DMS53 (cell line): ENCODE data around the gene ZNF689.
"Not testable (repeated sequence)": the region's sequence is repeated elsewhere in the genome, so short reads cannot be mapped to it uniquely, and the experiment has no call there.

Source experiments
- DNase-seq: peaks from one replicate; lab custom pipeline; 2025; lab: John Stamatoyannopoulos, UW

Gene ZNF689

DNA sequence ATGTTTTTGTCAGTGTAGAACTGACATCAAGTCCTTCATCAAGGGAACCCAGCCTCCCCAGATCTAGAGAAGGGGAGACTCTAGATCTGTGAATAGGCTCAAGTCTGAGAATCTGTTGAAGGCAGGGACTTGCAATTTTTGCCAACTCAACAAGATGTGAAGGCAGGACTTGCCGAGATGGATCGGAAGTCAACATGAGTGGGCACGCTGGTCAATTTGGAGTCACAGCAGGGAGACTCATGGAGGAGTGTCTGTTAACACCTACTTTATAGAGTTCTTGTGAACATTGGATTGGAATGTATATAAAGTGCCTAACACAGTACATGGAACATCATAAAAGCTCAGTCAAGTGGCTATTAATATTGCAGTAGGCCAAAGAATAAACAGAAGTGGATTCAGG lies 10.0 kb downstream of the ZNF689 start:
- DNase-seq: peak; percentile 33

DNA sequence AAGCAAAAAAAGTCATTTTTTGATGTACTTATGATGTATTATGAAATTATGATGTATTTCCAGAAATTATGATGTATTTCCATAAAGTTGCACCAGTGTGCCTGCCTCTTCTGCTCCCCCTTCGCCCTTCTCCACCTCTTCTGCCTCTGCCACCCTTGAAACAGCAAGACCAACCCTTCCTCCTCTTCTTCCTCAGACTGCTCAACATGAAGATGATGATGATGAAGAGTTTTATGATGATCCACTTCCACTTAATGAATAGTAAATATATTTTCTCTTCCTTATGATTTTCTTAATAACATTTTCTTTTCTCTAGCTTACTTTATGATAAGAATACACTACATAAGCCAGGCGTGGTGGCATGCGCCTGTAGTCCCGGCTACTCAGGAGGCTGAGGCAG lies 17.3 kb downstream of the ZNF689 start:
- no peak for DNase-seq

DNA sequence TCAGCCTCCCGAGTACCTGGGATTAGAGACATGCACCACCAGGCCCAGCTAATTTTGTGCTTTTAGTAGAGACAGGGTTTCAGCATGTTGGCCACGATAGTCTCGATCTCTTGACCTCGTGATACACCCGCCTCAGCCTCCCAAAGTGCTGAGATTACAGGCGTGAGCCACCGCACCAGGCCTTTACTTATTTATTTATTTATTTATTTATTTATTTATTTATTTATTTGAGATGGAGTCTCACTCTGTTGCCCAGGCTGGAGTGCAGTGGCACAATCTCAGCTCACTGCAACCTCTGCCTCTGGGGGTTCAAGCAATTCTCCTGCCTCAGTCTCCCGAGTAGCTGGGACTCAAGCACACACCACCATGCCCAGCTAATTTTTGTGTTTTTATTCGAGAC lies 19.3 kb downstream of the ZNF689 start:
- DNase-seq: not testable (repeated sequence)

GRCh38 chr16:30589582-30589981 lies 20.6 kb downstream of the ZNF689 start:
- DNase-seq: not testable (repeated sequence)

DNA sequence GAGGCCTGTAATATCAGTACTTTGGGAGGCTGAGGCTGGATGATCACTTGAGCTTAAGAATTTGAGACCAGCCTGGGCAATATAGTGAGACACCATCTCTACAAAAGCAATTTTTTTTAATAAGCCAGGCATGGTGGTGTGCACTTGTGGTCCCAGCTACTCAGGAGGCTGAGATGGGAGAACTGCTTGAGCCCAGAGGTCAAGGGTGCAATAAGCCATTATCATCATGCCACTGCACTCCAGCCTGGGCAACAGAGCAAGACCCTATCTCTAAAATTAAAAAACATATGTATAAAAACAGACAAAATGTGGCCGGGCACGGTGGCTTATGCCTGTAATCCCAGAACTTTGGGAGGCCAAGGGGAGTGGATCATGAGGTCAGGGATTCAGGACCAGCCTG lies 21.5 kb downstream of the ZNF689 start:
- DNase-seq: no peak

- peak; percentile 98 for DNase-seq
Observed at GRCh38 chr16:30585400-30586191, 24.6 kb downstream of the ZNF689 start, which contains the start of gene ZNF785. TSS of gene ZNF785 (minus strand) at chr16:30585697. CDS start at chr16:30585611, 86 bp downstream.

DNA sequence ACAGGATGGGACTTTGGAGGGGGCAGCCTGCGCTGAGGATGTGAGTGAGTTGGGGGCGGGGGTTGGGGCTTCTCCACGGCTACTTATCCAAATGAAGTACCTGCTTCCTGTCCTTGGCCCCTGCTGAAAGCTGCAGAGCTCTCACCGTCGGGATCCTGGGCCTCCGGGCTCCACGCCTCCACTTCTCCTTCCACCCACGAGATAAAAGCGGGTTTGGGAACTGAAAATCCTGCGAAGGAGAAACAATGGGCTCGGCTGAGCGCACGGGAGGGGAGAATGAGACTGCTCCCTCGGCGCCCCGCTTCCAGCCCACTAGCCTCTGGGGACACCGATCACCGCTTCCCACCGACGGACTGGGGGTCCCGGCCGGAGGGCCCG lies 25.2 kb downstream of the ZNF689 start:
- DNase-seq: peak; percentile 55

- no peak for DNase-seq
Observed at GRCh38 chr16:30582611-30583340, 27.4 kb downstream of the ZNF689 start.

GRCh38 chr16:30581457-30581856 lies 28.7 kb downstream of the ZNF689 start:
- DNase-seq: no peak

GRCh38 chr16:30574678-30575077 lies 35.5 kb downstream of the ZNF689 start:
- DNase-seq: peak; percentile 11

DNA sequence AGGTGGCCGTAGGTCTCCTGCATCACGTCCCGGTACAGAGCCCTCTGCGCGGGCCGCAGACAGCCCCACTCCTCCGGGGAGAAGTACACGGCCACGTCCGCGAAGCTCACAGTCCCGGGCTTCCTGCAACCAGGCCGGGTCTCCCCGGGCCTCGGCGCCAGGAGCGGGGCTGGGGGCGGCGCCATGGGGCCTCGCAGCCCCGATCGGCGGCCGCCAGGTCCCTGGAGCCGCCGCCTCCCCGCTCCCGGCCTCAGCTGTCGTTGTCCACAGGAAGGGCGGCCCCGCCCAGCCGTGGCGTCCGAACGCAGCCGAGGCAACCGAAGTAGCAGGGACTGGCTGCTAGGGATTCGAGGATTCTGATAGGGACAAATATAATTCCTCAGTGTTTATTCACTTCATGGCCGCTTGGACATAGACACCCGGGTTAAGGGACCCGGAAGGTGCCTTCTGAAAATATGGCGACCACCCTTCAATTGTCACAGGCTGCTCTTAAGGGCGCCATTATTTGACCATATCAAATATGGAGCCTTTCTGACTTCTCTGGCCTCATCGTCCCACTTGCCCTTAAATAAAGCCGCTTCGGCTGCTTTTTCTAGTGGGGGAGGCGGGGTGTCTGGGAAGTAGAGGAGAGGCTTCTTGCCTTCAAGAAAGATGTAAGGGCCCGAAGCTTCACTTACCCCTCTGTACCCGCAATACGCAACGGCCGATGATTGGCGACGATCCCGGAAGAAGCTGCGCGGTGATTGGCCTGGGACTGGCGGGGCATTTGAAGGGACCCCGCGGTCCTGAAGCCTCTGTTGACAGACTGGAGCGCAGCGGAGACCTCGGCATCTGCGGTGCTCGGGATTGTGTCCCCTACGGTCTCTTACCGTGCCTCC lies 38.5 kb downstream of the ZNF689 start, which contains the start of gene ZNF688:
TSS of gene ZNF688 (minus strand) at position 270 of the 878 bp plus-strand sequence. CDS start at position 185, 85 bp downstream.
- DNase-seq: peak; percentile 92

DNA sequence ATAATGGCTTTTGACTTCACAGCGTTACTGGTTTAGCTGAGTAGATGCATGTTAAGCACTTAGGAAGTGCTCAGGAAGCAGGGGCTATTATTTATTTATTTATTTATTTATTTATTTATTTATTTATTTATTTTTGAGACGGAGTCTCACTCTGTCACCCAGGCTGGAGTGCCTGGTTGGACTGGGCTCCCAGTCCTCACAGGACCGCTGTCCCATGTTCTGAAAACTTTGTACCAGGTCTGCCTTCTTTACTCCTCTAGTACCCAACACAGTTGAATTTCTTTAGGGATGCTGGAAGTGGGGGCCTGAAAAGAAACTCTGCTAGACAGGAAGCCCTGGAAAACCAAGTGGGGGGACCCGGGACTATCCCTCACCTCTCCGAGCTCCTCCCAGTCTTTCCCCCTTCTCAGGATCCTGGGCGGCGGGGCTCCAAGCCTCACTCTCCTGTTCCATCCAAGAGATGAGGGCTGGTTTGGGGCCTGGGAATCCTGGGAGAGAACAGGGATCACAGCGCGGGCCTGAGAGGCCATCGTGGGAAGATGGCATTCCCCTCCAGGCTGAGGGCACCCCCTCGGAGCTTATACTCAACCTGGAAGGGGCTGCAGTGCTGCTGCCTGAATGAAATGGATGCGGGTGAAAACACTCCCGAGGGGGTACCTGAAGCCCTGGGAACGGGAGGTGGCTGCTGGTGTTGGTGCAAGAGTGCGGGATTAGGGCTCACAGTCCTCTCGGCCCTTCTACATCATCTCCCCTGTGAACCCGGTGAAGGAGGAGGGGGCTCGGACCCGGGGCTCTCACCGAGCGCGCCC lies 39.3 kb downstream of the ZNF689 start:
- DNase-seq: peak; percentile 42

- no peak for DNase-seq
Observed at GRCh38 chr16:30569746-30570635, 40.2 kb downstream of the ZNF689 start.

DNA sequence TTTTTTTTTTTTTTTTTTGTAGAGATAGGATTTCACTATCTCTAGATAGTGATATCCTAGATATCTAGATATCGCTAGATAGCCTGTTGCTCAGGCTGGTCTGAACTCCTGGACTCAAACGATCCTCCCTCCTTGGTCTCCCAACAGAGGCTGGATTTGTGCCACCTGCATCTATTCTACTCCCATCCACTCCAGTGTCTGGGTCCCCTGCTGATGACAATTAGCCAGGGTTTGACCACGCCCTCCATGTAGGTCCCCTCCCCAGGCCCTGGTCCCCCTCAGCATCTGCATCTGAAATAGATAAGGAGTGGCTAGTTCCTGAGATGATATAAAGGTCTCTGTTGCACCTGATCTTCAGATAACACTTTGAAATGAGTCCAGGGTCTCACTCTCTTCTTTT lies 40.9 kb downstream of the ZNF689 start:
- DNase-seq: no peak

DNA sequence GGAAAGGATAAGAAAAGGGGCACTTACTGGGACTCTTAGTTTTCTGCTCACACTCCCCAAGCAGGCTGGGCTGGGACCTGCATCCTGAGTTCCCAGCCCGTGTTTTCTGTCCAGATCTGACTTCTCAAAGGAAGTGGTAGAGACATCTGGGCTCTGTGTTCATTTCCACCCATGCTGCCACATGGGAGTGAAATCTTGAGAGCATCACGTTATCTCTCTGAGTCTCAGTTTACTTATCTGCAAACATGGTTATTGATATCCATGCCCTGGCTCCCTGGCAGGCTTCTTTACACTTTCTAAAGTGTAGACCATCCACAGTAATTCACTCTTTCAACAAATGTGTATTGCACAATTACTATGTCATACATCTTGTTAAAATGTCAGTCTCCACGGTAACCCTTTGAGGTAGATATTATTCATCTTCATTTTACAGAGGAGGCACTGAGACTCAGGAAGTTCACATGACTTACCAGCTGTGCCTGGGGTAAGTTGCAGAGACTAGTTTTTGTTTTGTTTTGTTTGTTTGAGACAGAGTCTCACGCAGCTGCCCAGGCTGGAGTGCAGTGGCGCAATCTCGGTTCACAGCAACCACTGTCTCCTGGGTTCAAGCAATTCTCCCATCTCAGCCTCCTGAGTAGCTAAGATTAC lies 42.1 kb downstream of the ZNF689 start:
- peak; percentile 39 for DNase-seq

DNA sequence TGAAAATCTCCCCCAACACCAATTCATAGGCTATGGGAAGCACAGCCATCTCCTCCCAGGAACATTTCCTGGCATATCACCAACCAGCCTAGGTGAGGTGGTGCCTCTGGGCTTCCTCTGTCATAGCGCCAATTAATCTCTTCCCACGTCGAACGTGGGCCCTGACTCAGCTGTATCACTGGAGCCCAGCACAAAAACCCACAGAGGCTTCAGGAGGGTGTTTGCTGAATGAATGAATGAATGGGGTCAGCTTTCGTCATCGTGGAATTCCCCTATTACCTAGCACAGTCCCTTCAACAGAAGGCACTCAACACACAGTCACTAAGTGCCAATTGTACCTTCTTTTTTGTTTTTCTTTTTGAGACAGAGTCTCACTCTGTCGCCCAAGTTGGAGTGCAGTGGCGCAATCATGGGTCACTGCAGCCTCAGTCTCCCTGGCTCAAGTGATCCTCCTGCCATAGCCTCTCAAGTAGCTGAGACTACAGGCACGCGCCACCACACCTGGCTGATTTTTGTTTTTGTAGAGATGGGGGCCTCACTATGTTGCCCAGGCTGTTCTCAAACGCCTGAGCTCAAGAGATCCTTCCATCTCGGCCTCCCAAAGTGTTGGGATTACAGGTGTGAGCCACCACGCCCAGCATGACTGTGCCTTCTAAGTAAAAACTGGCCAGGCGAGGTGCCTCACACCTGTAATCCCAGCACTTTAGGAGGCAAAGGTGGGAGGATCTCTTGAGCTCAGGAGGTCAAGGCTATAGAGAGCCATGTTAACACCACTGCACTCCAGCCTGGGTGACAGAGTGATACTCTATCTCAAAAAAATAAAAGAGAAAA lies 42.8 kb downstream of the ZNF689 start:
- peak; percentile 6 for DNase-seq

DNA sequence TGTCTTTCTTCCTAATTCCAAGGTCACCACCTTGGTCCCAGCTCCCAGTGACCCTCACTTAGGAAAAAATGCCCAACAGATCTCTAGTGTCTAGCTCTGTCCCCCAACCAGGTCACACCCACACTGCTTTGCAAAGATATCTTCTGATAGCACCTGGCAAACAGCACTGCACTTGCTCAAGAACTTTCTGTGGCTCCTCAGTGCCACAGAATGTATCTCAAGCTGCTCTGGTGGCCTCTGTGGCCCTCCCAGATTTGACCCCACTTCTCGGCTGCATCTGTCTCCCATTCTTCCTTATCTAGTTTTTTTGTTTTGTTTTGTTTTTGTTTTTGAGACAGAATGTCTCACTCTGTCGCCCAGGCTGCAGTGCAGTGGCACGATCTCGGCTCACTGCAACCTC lies 43.7 kb downstream of the ZNF689 start:
- DNase-seq: no peak

- peak; percentile 9 for DNase-seq
Observed at GRCh38 chr16:30565984-30566383, 44.2 kb downstream of the ZNF689 start.

DNA sequence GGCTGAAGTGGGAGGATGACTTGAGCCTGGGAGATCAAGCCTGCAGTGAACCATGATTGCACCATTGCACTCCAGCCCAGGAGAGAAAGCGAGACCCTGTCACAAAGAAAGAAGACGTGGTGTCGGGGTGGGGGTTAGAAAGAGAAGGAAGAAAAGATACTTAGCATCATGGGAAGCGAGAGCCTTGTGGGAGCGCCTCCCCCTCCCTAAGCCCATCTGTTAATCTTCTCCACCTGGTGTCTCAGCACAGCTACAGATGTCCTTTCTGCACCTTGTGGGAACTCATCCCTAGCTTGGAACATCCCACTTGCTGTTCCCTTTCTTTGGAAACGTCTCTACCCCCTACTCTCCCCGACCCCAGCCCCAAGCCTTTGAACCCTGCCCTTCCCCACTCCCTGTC lies 44.7 kb downstream of the ZNF689 start:
- no peak for DNase-seq
